WTC11 (cell line): ENCODE results near the gene NCF2.

Experiments used
- ESRRA ChIP-seq: sonication (generic); formaldehyde crosslinking; IDR thresholded peaks from 2 replicates; pipeline ENCODE4 v1.8.1; 2022; ENCODE audit warnings: mild to moderate bottlenecking, missing genetic modification reagents, borderline replicate concordance
- FOXP1 ChIP-seq: sonication (generic); formaldehyde crosslinking; IDR thresholded peaks from 2 replicates; pipeline ENCODE4 v1.8.0; 2022; ENCODE audit warnings: missing genetic modification reagents, mild to moderate bottlenecking, moderate library complexity, borderline replicate concordance
- STAT6 ChIP-seq: sonication (generic); formaldehyde crosslinking; conservative IDR thresholded peaks from 2 replicates; pipeline ENCODE4 v1.8.1; 2023; ENCODE audit warnings: mild to moderate bottlenecking, low read depth, missing genetic modification reagents, moderate library complexity
- TCF7 ChIP-seq: sonication (generic); formaldehyde crosslinking; IDR thresholded peaks from 2 replicates; pipeline ENCODE4 v1.8.0; 2022; ENCODE audit warnings: mild to moderate bottlenecking, low read depth, missing genetic modification reagents, moderate library complexity
- TEAD4 ChIP-seq: sonication (generic); formaldehyde crosslinking; IDR thresholded peaks from 2 replicates; pipeline ENCODE4 v1.8.0; 2022; ENCODE audit warnings: mild to moderate bottlenecking, missing genetic modification reagents
- ZNF423 ChIP-seq: fragments of 250-450 bp; sonication (Bioruptor Pico); IDR thresholded peaks from 2 replicates; pipeline ENCODE4 v2.1.2; 2022; ENCODE audit warnings: mild to moderate bottlenecking, moderate library complexity
- TF ChIP-seq, protein P1 (sequence below): fragments of 200-600 bp; IDR thresholded peaks from 2 replicates; pipeline ENCODE4 v1.8.0; 2022; ENCODE audit warnings: antibody characterized with exemption
- TF ChIP-seq, protein P2 (sequence below): sonication (generic); formaldehyde crosslinking; IDR thresholded peaks from 2 replicates; pipeline ENCODE4 v1.8.1; 2023; ENCODE audit warnings: mild to moderate bottlenecking, missing genetic modification reagents, moderate library complexity

- TF ChIP-seq, protein P1, sequence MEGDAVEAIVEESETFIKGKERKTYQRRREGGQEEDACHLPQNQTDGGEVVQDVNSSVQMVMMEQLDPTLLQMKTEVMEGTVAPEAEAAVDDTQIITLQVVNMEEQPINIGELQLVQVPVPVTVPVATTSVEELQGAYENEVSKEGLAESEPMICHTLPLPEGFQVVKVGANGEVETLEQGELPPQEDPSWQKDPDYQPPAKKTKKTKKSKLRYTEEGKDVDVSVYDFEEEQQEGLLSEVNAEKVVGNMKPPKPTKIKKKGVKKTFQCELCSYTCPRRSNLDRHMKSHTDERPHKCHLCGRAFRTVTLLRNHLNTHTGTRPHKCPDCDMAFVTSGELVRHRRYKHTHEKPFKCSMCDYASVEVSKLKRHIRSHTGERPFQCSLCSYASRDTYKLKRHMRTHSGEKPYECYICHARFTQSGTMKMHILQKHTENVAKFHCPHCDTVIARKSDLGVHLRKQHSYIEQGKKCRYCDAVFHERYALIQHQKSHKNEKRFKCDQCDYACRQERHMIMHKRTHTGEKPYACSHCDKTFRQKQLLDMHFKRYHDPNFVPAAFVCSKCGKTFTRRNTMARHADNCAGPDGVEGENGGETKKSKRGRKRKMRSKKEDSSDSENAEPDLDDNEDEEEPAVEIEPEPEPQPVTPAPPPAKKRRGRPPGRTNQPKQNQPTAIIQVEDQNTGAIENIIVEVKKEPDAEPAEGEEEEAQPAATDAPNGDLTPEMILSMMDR, result no peak
- no peak for TF ChIP-seq TCF7 (CRISPR knock-in tag)
- TF ChIP-seq STAT6 (CRISPR knock-in tag), result no peak
- TF ChIP-seq ESRRA, result no peak
- TF ChIP-seq, protein P2, sequence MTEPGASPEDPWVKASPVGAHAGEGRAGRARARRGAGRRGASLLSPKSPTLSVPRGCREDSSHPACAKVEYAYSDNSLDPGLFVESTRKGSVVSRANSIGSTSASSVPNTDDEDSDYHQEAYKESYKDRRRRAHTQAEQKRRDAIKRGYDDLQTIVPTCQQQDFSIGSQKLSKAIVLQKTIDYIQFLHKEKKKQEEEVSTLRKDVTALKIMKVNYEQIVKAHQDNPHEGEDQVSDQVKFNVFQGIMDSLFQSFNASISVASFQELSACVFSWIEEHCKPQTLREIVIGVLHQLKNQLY, result no peak
- TF ChIP-seq ZNF423 (CRISPR knock-in tag), result no peak
- TF ChIP-seq FOXP1 (CRISPR knock-in tag), result no peak
- TF ChIP-seq TEAD4 (CRISPR knock-in tag), result no peak
Measured at GRCh38 chr1:183634429-183635065, 44.3 kb upstream of the NCF2 start.
